IPS-18c (cell line): Measurements from ENCODE around the gene KLHL15.
A peak's percentile ranks its signal among the peaks of the same experiment; 100 is the strongest.

Experiments used
- H3K4me3 ChIP-seq: 2 replicates; pipeline ENCODE4 v1.7.0; 2013; ENCODE audit warnings: low read depth, mild to moderate bottlenecking, low read length, moderate library complexity; ENCODE audit not compliant: insufficient read depth
- H3K9me3 ChIP-seq: one replicate; pipeline ENCODE4 v1.6.1; 2013; ENCODE audit warnings: mild to moderate bottlenecking, low read length, moderate library complexity; ENCODE audit not compliant: control insufficient read depth, insufficient read depth

The KLHL15 gene

GRCh38 chrX:24023544-24023943, 3.4 kb downstream of the KLHL15 start:
- Histone ChIP-seq H3K4me3 (peak overlapping the region; percentile 89; the same call in 1 of the 2 replicates), H3K9me3 (no peaks in the 10 kb centered on the region)

- Histone ChIP-seq H3K4me3 (no peak overlapping the region), H3K9me3 (no peaks in the 10 kb centered on the region)
These were observed 6.6 kb downstream of the KLHL15 start for GRCh38 chrX:24020306-24020876.

GRCh38 chrX:24019448-24019847, 7.5 kb downstream of the KLHL15 start:
- Histone ChIP-seq H3K4me3 (no peak overlapping the region), H3K9me3 (no peaks in the 10 kb centered on the region)

- H3K9me3 ChIP-seq, result no peaks in the 10 kb centered on the region
- H3K4me3 ChIP-seq, result no peak overlapping the region
These were observed 8.2 kb downstream of the KLHL15 start for GRCh38 chrX:24018809-24019208.

- no peaks in the 10 kb centered on the region for H3K9me3 ChIP-seq
- H3K4me3 ChIP-seq, result no peak overlapping the region
These were observed 9.3 kb downstream of the KLHL15 start for GRCh38 chrX:24017674-24018073.

GRCh38 chrX:24014388-24015018, 12.5 kb downstream of the KLHL15 start:
- H3K4me3 ChIP-seq, result no peak overlapping the region
- no peaks in the 10 kb centered on the region for H3K9me3 ChIP-seq

GRCh38 chrX:24012266-24012665, 14.7 kb downstream of the KLHL15 start:
- no peak overlapping the region for H3K4me3 ChIP-seq
- H3K9me3 ChIP-seq, result no peaks in the 10 kb centered on the region

- Histone ChIP-seq H3K4me3 (no peak overlapping the region), H3K9me3 (no peaks in the 10 kb centered on the region)
These were observed 21.1 kb downstream of the KLHL15 start for GRCh38 chrX:24005867-24006266.

GRCh38 chrX:24005028-24005427, 22.0 kb downstream of the KLHL15 start:
- no peaks in the 10 kb centered on the region for H3K9me3 ChIP-seq
- no peak overlapping the region for H3K4me3 ChIP-seq

- H3K4me3 ChIP-seq, result no peak overlapping the region
These were observed 24.2 kb downstream of the KLHL15 start for GRCh38 chrX:24002792-24003191.

GRCh38 chrX:24002167-24002566, 24.8 kb downstream of the KLHL15 start:
- H3K4me3 ChIP-seq, result no peak overlapping the region

More at GRCh38 chrX:24002792-24003191, 24.2 kb downstream of the KLHL15 start:
- no peaks in the 10 kb centered on the region for H3K9me3 ChIP-seq

GRCh38 chrX:23999671-24000070, 27.3 kb downstream of the KLHL15 start:
- Histone ChIP-seq H3K9me3 (no peaks in the 10 kb centered on the region), H3K4me3 (no peak overlapping the region)

More at GRCh38 chrX:24002167-24002566, 24.8 kb downstream of the KLHL15 start:
- H3K9me3 ChIP-seq, result no peaks in the 10 kb centered on the region

GRCh38 chrX:23993012-23993633, 33.9 kb downstream of the KLHL15 start:
- Histone ChIP-seq H3K9me3 (no peaks in the 10 kb centered on the region), H3K4me3 (no peak overlapping the region)

GRCh38 chrX:23992431-23992830, 34.6 kb downstream of the KLHL15 start:
- H3K4me3 ChIP-seq, result no peak overlapping the region
- H3K9me3 ChIP-seq, result no peaks in the 10 kb centered on the region

GRCh38 chrX:23990455-23990854, 36.5 kb downstream of the KLHL15 start:
- no peaks in the 10 kb centered on the region for H3K9me3 ChIP-seq
- H3K4me3 ChIP-seq, result no peak overlapping the region

GRCh38 chrX:23989689-23990088, 37.3 kb downstream of the KLHL15 start:
- Histone ChIP-seq H3K4me3 (no peak overlapping the region), H3K9me3 (no peaks in the 10 kb centered on the region)

- Histone ChIP-seq H3K4me3 (no peak overlapping the region), H3K9me3 (no peaks in the 10 kb centered on the region)
These were observed 44.1 kb downstream of the KLHL15 start for GRCh38 chrX:23982891-23983290.

- no peak overlapping the region for H3K4me3 ChIP-seq
These were observed 45.3 kb downstream of the KLHL15 start for GRCh38 chrX:23981711-23982110.

More at GRCh38 chrX:23981711-23982110, 45.3 kb downstream of the KLHL15 start:
- H3K9me3 ChIP-seq, result no peaks in the 10 kb centered on the region
